ENCODE data around the gene FLRT1. TPM values are rescaled to one million over a fixed set of nuclear protein-coding genes. Genes with fewer than 3 reads are reported as not detected.

The FLRT1 gene
- polyA plus RNA-seq, 1 donor = 3.3 TPM

GRCh38 chr11:64023712-64024710, 11.7 kb upstream of the FLRT1 start:
- DNase-seq = no peak

- DNase-seq = no peak
Measured at GRCh38 chr11:64025205-64025604, 10.5 kb upstream of the FLRT1 start.

GRCh38 chr11:64026575-64027205, 9.0 kb upstream of the FLRT1 start:
- DNase-seq = no peak

- no peak for DNase-seq
Measured at GRCh38 chr11:64027651-64028397, 7.9 kb upstream of the FLRT1 start.

GRCh38 chr11:64028398-64029115, 7.2 kb upstream of the FLRT1 start:
- peak; percentile 80 for DNase-seq

GRCh38 chr11:64029773-64030172, 6.0 kb upstream of the FLRT1 start:
- no peak for DNase-seq

GRCh38 chr11:64031001-64031400, 4.7 kb upstream of the FLRT1 start:
- no peak for DNase-seq

GRCh38 chr11:64032050-64032449, 3.7 kb upstream of the FLRT1 start:
- DNase-seq = no peak

GRCh38 chr11:64034411-64034811, 1.3 kb upstream of the FLRT1 start:
- no peak for DNase-seq

- DNase-seq = no peak
Measured at GRCh38 chr11:64035081-64035524, 628 bp upstream of the FLRT1 start.

- DNase-seq = no peak
Measured at GRCh38 chr11:64036087-64037026, 626 bp downstream of the FLRT1 start.

- DNase-seq = no peak
Measured at GRCh38 chr11:64037027-64037634, 1.4 kb downstream of the FLRT1 start.

- DNase-seq = no peak
Measured at GRCh38 chr11:64038500-64038899, 2.8 kb downstream of the FLRT1 start.

- DNase-seq = no peak
Measured at GRCh38 chr11:64039012-64039665, 3.4 kb downstream of the FLRT1 start.

GRCh38 chr11:64040684-64041322, 5.1 kb downstream of the FLRT1 start:
- DNase-seq = no peak

GRCh38 chr11:64041846-64042245, 6.1 kb downstream of the FLRT1 start:
- no peak for DNase-seq

- no peak for DNase-seq
Measured at GRCh38 chr11:64042301-64042700, 6.6 kb downstream of the FLRT1 start.

- no peak for DNase-seq
Measured at GRCh38 chr11:64043545-64043944, 7.8 kb downstream of the FLRT1 start.

GRCh38 chr11:64044730-64045393, 9.1 kb downstream of the FLRT1 start:
- DNase-seq = no peak

Measured in left kidney (tissue), 2 donors.